Measurements from ENCODE around the gene NAB1. TPM values are rescaled to one million over a fixed set of nuclear protein-coding genes. Genes with fewer than 3 reads are reported as not detected.

Gene NAB1
- polyA plus RNA-seq, 1 of the 3 experiments (the other 2 are of a cell fraction), result 9.7 TPM

DNA sequence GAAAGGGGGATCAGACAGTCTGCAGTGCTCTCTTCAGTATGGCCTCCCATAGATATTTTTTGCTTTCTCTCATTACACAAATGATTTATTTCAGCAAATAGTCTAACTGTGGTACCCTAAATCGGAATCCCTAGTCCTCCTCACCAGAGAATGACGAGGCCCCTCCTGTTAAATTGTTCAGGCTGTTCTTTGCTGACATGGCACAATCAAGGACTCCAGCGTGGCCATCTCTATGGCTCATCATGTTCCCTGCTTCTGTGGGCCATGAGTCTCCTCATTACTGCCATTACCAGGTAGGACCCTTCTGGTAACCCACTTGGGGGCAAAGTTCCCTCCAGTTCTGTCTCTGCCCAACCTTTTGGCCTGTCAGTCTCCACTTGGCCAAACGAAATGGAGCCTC lies 62.2 kb downstream of the NAB1 start:
- Histone ChIP-seq H3K27ac (ENCODE audit: low read depth in 2 of 2, low read length in 1 of 2) (no peak overlapping the region), H3K9me2 (no peaks in the 10 kb centered on the region), H3K27me3 (ENCODE audit: insufficient read depth) (no peaks in the 10 kb centered on the region), H3K9me3 (no peaks in the 10 kb centered on the region), H4K20me1 (ENCODE audit: insufficient read depth) (no peaks in the 10 kb centered on the region), H3K36me3 (replicated peaks in 1 of 2; ENCODE audit: control insufficient read depth in 1 of 2, insufficient read depth in 2 of 2, low read length in 1 of 2) (no peaks in the 10 kb centered on the region), H3F3A (replicated peaks; ENCODE audit: insufficient read depth) (no peaks in the 10 kb centered on the region), H3K79me2 (ENCODE audit: insufficient read depth) (no peaks in the 10 kb centered on the region), H3K9ac (no peak overlapping the region), H3K4me2 (no peak overlapping the region), H3K4me3 (ENCODE audit: low read depth in 2 of 2, low read length in 1 of 2) (no peak overlapping the region), H3K4me1 (ENCODE audit: control insufficient read depth in 1 of 2, insufficient read depth in 2 of 2, low read depth in 1 of 2, low read length in 1 of 2) (no peaks in the 10 kb centered on the region), H2AFZ (ENCODE audit: low read depth) (no peak overlapping the region)
- POLR2A ChIA-PET, result no interaction called here
- TF ChIP-seq YY1 (IDR thresholded peaks at IDR 0.05; ENCODE audit: low read depth) (no peak), REST (IDR thresholded peaks at IDR 0.05; ENCODE audit: low read depth, low read length) (no peak), FOXJ3 (CRISPR knock-in tag; IDR thresholded peaks at IDR 0.05) (no peak), NFIC (IDR thresholded peaks at IDR 0.05; ENCODE audit: borderline replicate concordance) (no peak)
- TF ChIP-seq, protein P1, sequence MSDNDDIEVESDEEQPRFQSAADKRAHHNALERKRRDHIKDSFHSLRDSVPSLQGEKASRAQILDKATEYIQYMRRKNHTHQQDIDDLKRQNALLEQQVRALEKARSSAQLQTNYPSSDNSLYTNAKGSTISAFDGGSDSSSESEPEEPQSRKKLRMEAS (IDR thresholded peaks at IDR 0.05; ENCODE audit: low read depth), result no peak
- TF ChIP-seq, protein P2, sequence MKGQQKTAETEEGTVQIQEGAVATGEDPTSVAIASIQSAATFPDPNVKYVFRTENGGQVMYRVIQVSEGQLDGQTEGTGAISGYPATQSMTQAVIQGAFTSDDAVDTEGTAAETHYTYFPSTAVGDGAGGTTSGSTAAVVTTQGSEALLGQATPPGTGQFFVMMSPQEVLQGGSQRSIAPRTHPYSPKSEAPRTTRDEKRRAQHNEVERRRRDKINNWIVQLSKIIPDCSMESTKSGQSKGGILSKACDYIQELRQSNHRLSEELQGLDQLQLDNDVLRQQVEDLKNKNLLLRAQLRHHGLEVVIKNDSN (IDR thresholded peaks at IDR 0.05; ENCODE audit: borderline replicate concordance, low read depth), result no peak
- DNase-seq, result no peak
- CTCF ChIA-PET, result no interaction called here
- WGBS (ENCODE audit: low lambda C conversion rate), result 57% methylated on average over 4 of the region's 4 CpGs

DNA sequence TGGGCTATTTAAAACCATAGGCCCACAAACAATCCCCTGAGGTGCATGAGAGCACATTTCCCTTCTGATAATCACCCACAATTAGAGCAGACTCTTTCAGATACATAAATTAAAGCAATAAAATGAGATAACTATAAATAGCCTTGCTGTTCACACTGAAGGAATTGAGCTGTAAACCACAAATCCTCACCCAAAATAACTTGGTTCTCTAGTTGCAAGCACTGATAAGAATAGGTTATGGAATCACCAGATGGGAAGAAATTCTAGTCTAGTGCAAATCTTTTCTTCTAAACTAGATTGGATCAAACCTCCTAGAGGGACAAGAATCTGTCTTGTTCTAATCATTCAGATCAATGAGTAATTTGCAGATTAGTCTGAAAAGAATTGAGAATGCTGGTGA lies 64.6 kb downstream of the NAB1 start:
- Histone ChIP-seq H3K9me2 (no peaks in the 10 kb centered on the region), H4K20me1 (ENCODE audit: insufficient read depth) (no peaks in the 10 kb centered on the region), H2AFZ (ENCODE audit: low read depth) (no peak overlapping the region), H3K79me2 (ENCODE audit: insufficient read depth) (no peaks in the 10 kb centered on the region), H3K36me3 (replicated peaks in 1 of 2; ENCODE audit: control insufficient read depth in 1 of 2, insufficient read depth in 2 of 2, low read length in 1 of 2) (no peaks in the 10 kb centered on the region), H3K9ac (no peak overlapping the region), H3K4me3 (ENCODE audit: low read depth in 2 of 2, low read length in 1 of 2) (no peak overlapping the region), H3K4me2 (no peak overlapping the region), H3K27me3 (ENCODE audit: insufficient read depth) (no peaks in the 10 kb centered on the region), H3K27ac (ENCODE audit: low read depth in 2 of 2, low read length in 1 of 2) (no peak overlapping the region), H3K9me3 (no peaks in the 10 kb centered on the region), H3K4me1 (ENCODE audit: control insufficient read depth in 1 of 2, insufficient read depth in 2 of 2, low read depth in 1 of 2, low read length in 1 of 2) (peaks cover 0 to 8% of the 10 kb centered on the region in 2 experiments; a peak in 1 of 4 replicates), H3F3A (replicated peaks; ENCODE audit: insufficient read depth) (no peaks in the 10 kb centered on the region)
- ChIA-PET POLR2A (no interaction called here), CTCF (interaction anchor here (0.6 kb wide), 1 partner anchor 158 kb away, joined by 3 read pairs; no protein-coding TSS in a partner anchor)
- DNase-seq, result no peak
- no peak for TF ChIP-seq RCOR1 (IDR thresholded peaks at IDR 0.05; ENCODE audit: low read length)
- no peak for TF ChIP-seq CHD2 (IDR thresholded peaks at IDR 0.05; ENCODE audit: low read length, partially characterized antibody)

All from SK-N-SH (cell line).